ENCODE results near the gene VWA3A.

GRCh38 chr16:22189473-22190080 is 97.2 kb downstream of the VWA3A start:
- TF ChIP-seq CTCF (IDR thresholded peaks at IDR 0.05) (no peak), POLR2A (IDR thresholded peaks at IDR 0.05) (no peak), POLR2AphosphoS5 (IDR thresholded peaks at IDR 0.05) (no peak)

Measured in breast epithelium (tissue), 3 donors.